Activated CD8-positive, alpha-beta memory T cell treated with anti-CD3 and anti-CD28 coated beads for 48 hours (primary cell): ENCODE data around the gene MAPKBP1.
"Not testable (repeated sequence)": the region's sequence is repeated elsewhere in the genome, so short reads cannot be mapped to it uniquely, and the experiment has no call there.

ENCODE experiments used
- DNase-seq, 3 experiments: peaks; one replicate each; pipeline ENCODE4 v3.0.0-alpha.2; 2020; ENCODE audit warnings: low read depth in 2 of 3, low spot score in 2 of 3

The MAPKBP1 gene, protein sequence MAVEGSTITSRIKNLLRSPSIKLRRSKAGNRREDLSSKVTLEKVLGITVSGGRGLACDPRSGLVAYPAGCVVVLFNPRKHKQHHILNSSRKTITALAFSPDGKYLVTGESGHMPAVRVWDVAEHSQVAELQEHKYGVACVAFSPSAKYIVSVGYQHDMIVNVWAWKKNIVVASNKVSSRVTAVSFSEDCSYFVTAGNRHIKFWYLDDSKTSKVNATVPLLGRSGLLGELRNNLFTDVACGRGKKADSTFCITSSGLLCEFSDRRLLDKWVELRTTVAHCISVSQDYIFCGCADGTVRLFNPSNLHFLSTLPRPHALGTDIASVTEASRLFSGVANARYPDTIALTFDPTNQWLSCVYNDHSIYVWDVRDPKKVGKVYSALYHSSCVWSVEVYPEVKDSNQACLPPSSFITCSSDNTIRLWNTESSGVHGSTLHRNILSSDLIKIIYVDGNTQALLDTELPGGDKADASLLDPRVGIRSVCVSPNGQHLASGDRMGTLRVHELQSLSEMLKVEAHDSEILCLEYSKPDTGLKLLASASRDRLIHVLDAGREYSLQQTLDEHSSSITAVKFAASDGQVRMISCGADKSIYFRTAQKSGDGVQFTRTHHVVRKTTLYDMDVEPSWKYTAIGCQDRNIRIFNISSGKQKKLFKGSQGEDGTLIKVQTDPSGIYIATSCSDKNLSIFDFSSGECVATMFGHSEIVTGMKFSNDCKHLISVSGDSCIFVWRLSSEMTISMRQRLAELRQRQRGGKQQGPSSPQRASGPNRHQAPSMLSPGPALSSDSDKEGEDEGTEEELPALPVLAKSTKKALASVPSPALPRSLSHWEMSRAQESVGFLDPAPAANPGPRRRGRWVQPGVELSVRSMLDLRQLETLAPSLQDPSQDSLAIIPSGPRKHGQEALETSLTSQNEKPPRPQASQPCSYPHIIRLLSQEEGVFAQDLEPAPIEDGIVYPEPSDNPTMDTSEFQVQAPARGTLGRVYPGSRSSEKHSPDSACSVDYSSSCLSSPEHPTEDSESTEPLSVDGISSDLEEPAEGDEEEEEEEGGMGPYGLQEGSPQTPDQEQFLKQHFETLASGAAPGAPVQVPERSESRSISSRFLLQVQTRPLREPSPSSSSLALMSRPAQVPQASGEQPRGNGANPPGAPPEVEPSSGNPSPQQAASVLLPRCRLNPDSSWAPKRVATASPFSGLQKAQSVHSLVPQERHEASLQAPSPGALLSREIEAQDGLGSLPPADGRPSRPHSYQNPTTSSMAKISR (N-terminal part only)

GRCh38 chr15:41774062-41774881, at the start of gene MAPKBP1:
TSS of gene MAPKBP1 (plus strand) at chr15:41774484. CDS start at chr15:41775276, 792 bp downstream.
- peak; percentile 88 to 96 (median 89) for DNase-seq

DNA sequence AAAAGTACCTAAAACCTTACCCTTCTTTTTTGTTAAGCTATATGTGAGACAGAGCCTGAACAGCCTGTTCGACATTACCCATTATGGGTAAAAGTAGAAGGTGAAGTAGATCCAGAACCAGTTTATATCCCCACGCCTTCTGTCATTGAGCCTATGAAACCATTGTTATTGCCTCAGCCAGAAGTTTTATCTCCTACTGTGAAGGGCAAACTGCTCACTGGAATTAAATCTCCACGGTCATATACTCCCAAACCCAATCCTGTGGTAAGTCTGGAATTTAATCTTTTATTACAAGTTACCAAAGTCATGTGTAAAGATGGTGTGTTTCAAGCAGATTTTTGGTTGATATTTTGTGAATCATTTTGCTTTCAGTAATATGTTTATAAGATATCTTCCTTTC, 47.1 kb upstream of the MAPKBP1 start:
- DNase-seq, result no peak

DNA sequence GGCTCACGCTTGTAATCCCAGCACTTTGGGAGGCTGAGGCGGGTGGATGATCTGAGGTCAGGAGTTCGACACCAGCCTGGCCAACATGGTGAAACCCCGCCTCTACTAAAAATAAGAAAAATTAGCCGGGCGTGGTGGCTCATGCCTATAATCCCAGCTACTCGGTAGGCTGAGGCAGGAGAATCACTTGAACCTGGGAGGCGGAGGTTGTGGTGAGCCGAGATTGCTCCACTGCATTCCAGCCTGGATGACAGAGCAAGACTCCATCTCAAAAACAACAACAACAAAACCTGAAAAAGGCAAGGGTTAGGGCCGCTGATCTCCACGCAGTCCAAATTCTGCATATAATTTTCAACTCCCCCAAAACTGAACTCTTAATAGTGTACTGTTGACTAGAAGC, 46.2 kb upstream of the MAPKBP1 start:
- not testable (repeated sequence) for DNase-seq

GRCh38 chr15:41730543-41730942, 43.7 kb upstream of the MAPKBP1 start:
- no peak for DNase-seq

- no peak for DNase-seq
Observed at GRCh38 chr15:41732483-41732882, 41.8 kb upstream of the MAPKBP1 start.

- DNase-seq, result no peak
Observed at GRCh38 chr15:41734079-41734478, 40.2 kb upstream of the MAPKBP1 start.

DNA sequence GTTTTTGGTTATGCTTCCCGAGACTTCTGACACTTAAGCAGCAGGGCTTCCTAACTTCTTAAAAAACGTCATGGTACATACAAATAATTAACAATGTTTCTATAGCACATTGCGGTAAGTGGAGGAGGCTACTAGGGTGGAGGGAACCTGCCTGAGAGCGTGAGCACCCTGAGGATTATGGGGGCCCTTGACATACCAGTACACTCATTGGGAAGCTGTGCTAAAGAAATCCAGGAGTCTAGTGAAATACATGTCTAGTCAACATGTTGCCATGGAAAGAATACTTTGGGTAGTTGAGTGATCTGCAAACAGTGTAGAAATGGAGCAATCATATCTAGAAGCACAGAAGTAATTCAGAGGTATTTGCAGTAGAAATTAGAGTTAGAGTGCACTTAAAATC, 39.2 kb upstream of the MAPKBP1 start:
- no peak for DNase-seq

DNA sequence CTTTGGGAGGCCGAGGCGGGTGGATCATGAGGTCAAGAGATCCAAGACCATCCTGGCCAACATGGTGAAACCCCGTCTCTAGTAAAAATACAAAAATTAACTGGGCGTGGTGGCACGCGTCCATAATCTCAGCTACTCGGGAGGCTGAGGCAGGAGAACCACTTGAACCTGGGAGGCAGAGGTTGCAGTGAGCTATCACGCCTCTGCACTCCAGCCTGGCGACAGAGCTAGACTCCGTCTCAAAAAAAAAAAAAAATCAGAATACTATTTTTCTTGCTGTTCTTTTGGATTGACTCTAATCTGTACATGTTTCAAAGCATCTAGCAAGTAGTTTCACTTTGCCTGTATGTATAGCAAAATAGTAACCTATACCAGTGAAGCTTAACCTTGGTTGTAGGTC, 38.8 kb upstream of the MAPKBP1 start:
- DNase-seq, result not testable (repeated sequence)

GRCh38 chr15:41746802-41747201, 27.5 kb upstream of the MAPKBP1 start:
- DNase-seq, result no peak

DNA sequence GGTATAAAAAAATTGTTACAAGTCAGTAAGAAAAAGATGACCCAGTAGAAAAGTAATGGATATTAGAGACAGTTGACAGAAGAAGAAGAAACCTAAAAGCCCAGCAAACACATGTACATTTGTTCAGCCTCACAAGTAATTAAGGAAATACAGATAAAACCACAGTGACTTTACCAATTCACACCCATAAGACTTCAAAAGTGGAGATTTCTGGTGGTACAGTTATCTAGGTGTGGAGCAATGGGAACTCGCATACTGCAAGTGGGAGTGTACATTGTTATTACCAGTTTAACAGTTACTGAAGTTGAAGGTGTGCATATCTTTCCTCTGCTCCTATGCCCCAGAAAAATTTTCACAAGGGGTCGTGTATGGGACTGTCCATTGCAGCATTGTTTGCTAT, 18.1 kb upstream of the MAPKBP1 start:
- no peak for DNase-seq

DNA sequence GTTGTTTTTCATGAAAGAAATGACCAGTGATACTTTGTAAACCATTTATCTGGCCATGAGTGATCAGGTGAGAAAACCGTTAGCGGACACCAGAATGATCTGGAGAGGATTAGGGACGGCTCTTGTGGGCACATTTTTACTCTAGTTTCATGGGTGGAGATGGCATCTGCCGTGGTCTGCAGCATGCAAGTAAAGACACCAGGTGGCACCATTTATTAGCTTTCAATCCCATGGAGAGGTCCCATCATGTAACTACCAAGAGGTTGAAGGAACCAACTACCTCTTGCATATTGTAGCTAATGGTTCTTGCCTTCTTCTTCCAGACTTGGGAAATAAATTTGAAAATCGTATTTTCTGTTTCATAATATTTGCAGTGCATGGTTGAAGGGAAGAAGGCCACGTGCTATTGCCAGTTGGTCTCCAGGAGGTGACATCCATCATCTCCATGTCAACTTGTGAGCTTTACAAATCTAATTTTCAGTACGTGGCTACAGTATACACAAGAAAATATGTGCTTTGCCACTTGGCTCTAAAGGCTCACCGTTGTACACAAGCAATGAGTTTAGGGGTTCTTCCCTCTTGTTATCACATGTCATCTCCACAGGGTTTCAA, 1.5 kb upstream of the MAPKBP1 start:
- DNase-seq, result no peak

- DNase-seq, result no peak
Observed at GRCh38 chr15:41773332-41773728, 954 bp upstream of the MAPKBP1 start.

GRCh38 chr15:41773729-41774061, 589 bp upstream of the MAPKBP1 start:
- no peak for DNase-seq

GRCh38 chr15:41774882-41775417, 666 bp downstream of the MAPKBP1 start:
- DNase-seq, result no peak

- DNase-seq, result no peak
Observed at GRCh38 chr15:41775651-41776050, 1.4 kb downstream of the MAPKBP1 start.

GRCh38 chr15:41777421-41777973, 3.2 kb downstream of the MAPKBP1 start:
- DNase-seq, result no peak

GRCh38 chr15:41778521-41778920, 4.2 kb downstream of the MAPKBP1 start:
- DNase-seq, result no peak

- DNase-seq, result no peak
Observed at GRCh38 chr15:41779662-41780157, 5.4 kb downstream of the MAPKBP1 start.

GRCh38 chr15:41780266-41780665, 6.0 kb downstream of the MAPKBP1 start:
- no peak for DNase-seq
